Caco-2 (cell line): Measurements from ENCODE around the gene PTAFR. TPM values are rescaled to one million over a fixed set of nuclear protein-coding genes. Genes with fewer than 3 reads are reported as not detected.

Experiments used
- BruUV-seq: library from RNA; stranded (reverse); fragments of 400-500 nt; replicated peaks from 2 replicates; lab custom pipeline; 2021; lab: Mats Ljungman, UMichigan
- CTCF ChIA-PET: fragments of 300-600 bp; sonication (Branson Sonifier 250); formaldehyde crosslinking; loops from one replicate; lab custom pipeline; 2022; ENCODE audit warnings: antibody characterized with exemption; lab: Charles Lee
- POLR2A ChIA-PET: fragments of 300-600 bp; sonication (Branson Sonifier 250); formaldehyde crosslinking; loops from one replicate; lab custom pipeline; 2022; ENCODE audit warnings: antibody characterized with exemption; lab: Charles Lee
- DNase-seq, 2 experiments: peaks; one replicate each; pipeline versions ENCODE4 v3.0.0 to v3.0.0-alpha.2; 2020 to 2022
- H3K27me3 ChIP-seq: replicated peaks from 2 replicates; pipeline ENCODE4 v1.6.0; 2011; ENCODE audit warnings: low read length; ENCODE audit not compliant: control insufficient read depth, insufficient read depth
- H3K36me3 ChIP-seq: 2 replicates; pipeline ENCODE4 v1.5.1; 2011; ENCODE audit warnings: low read length; ENCODE audit not compliant: control insufficient read depth, insufficient read depth
- H3K4me1 ChIP-seq: fragments of 250-450 bp; sonication (Bioruptor Pico); 2 replicates; pipeline ENCODE4 v1.5.1; 2020; ENCODE audit warnings: mild to moderate bottlenecking
- H3K4me3 ChIP-seq: 2 replicates; pipeline ENCODE4 v1.5.1; 2011; ENCODE audit warnings: low read depth, mild to moderate bottlenecking, control low read depth, low read length
- H3K9me3 ChIP-seq: fragments of 250-450 bp; sonication (Bioruptor Pico); 2 replicates; pipeline ENCODE4 v1.5.1; 2020; ENCODE audit warnings: mild to moderate bottlenecking, moderate library complexity
- H3K27ac Mint-ChIP-seq: one replicate; pipeline ENCODE4 v1.8.0; 2022; ENCODE audit warnings: mixed read lengths; ENCODE audit not compliant: unreplicated experiment
- H3K27me3 Mint-ChIP-seq: one replicate; pipeline ENCODE4 v1.8.0; 2022; ENCODE audit warnings: mixed read lengths; ENCODE audit not compliant: insufficient read depth, unreplicated experiment
- H3K36me3 Mint-ChIP-seq: one replicate; pipeline ENCODE4 v1.8.0; 2022; ENCODE audit warnings: mild to moderate bottlenecking, mixed read lengths; ENCODE audit not compliant: insufficient read depth, unreplicated experiment
- H3K4me1 Mint-ChIP-seq: one replicate; pipeline ENCODE4 v1.8.0; 2022; ENCODE audit warnings: low read depth, mixed read lengths; ENCODE audit not compliant: unreplicated experiment
- H3K4me3 Mint-ChIP-seq: one replicate; pipeline ENCODE4 v1.8.0; 2022; ENCODE audit warnings: mild to moderate bottlenecking, moderate library complexity, mixed read lengths; ENCODE audit not compliant: unreplicated experiment
- H3K9me3 Mint-ChIP-seq: one replicate; pipeline ENCODE4 v1.8.0; 2022; ENCODE audit warnings: mixed read lengths; ENCODE audit not compliant: unreplicated experiment
- intact Hi-C: fragments of 100-400 bp; cut with micrococcal nuclease; formaldehyde crosslinking; loops from one replicate; pipeline ENCODE4 v1.10.0; 2022; ENCODE audit not compliant: unreplicated experiment
- total RNA-seq: library from RNA; stranded (reverse); gene quantifications from 2 replicates; pipeline ENCODE4 v1.2.3, GENCODE V29; 2022
- TF ChIP-seq, protein P1 (sequence below), 2 experiments: fragments of 200-600 bp in 1 of 2; IDR thresholded peaks; 1 replicate in 1 of 2; 2 replicates in 1 of 2; pipeline versions ENCODE4 v1.5.1 to v1.8.0; 2011 to 2022; ENCODE audit warnings: antibody characterized with exemption in 1 of 2, control low read depth in 1 of 2, inconsistent platforms in 1 of 2, low read depth in 1 of 2, low read length in 1 of 2, mild to moderate bottlenecking in 1 of 2, moderate library complexity in 1 of 2; ENCODE audit not compliant: insufficient read depth in 1 of 2, severe bottlenecking in 1 of 2, unreplicated experiment in 1 of 2

PTAFR gene
- total RNA-seq, 1 experiment from 2014 or later = 0.32 TPM

DNA sequence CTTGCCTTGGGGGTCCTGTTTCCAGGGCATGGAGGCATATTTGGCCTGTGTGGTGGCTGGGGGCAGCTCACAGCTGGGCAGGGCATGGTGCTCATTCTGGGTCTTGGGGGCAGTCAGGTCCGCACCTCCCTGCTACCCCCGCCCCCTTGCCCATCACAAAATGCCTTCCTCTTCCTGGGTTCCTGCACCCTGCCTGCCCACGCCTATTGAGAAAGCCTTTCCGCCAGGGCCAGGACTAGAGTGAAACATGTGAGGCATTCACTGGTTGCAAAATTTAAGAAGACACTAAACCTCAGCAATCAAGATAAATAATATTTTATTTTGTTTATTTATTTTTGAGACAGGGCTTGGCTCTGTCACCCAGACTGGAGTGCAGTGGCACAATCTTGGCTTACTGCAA, 19.7 kb downstream of the PTAFR start:
- ChIA-PET POLR2A (no interaction called here), CTCF (no interaction called here)
- Histone ChIP-seq H3K27me3 (no peaks in the 10 kb centered on the region), H3K9me3 (no peaks in the 10 kb centered on the region), H3K36me3 (no peaks in the 10 kb centered on the region), H3K4me3 (no peak overlapping the region), H3K4me1 (no peaks in the 10 kb centered on the region)
- Mint-ChIP-seq H3K27ac (no peak overlapping the region), H3K4me3 (no peak overlapping the region), H3K27me3 (no peaks in the 10 kb centered on the region), H3K4me1 (no peaks in the 10 kb centered on the region), H3K9me3 (no peaks in the 10 kb centered on the region), H3K36me3 (no peaks in the 10 kb centered on the region)
- no TSS peak for BruUV-seq
- intact Hi-C loops = no loop called here
- TF ChIP-seq, protein P1, sequence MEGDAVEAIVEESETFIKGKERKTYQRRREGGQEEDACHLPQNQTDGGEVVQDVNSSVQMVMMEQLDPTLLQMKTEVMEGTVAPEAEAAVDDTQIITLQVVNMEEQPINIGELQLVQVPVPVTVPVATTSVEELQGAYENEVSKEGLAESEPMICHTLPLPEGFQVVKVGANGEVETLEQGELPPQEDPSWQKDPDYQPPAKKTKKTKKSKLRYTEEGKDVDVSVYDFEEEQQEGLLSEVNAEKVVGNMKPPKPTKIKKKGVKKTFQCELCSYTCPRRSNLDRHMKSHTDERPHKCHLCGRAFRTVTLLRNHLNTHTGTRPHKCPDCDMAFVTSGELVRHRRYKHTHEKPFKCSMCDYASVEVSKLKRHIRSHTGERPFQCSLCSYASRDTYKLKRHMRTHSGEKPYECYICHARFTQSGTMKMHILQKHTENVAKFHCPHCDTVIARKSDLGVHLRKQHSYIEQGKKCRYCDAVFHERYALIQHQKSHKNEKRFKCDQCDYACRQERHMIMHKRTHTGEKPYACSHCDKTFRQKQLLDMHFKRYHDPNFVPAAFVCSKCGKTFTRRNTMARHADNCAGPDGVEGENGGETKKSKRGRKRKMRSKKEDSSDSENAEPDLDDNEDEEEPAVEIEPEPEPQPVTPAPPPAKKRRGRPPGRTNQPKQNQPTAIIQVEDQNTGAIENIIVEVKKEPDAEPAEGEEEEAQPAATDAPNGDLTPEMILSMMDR (IDR thresholded peaks at IDR 0.05; ENCODE audit: insufficient read depth in 1 of 2, low read depth in 1 of 2, low read length in 1 of 2, severe bottlenecking in 1 of 2, unreplicated experiment in 1 of 2) = no peak
- DNase-seq = no peak

DNA sequence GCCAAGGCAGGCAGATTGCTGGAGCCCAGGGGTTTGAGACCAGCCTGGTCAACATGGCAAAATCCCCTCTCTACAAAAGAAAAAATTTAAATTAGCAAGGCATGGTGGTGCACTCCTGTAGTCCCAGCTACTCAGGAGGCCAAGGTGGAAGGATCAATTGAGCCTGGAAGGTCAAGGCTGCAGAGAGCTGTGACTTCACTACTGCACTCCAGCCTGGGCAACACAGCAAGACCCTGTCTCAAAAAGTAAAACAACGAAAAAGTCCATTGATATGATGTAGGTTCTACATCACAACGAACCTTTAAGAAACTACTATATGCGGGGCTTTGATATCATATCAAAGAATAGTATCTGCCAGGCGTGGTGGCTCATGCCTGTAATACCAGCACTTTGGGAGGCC, 20.9 kb downstream of the PTAFR start:
- Mint-ChIP-seq H3K4me3 (no peak overlapping the region), H3K27ac (no peak overlapping the region), H3K27me3 (no peaks in the 10 kb centered on the region), H3K4me1 (no peaks in the 10 kb centered on the region), H3K9me3 (no peaks in the 10 kb centered on the region), H3K36me3 (no peaks in the 10 kb centered on the region)
- no peaks in the 10 kb centered on the region for H3K27me3 ChIP-seq
- DNase-seq = no peak
- no peaks in the 10 kb centered on the region for H3K9me3 ChIP-seq
- H3K4me3 ChIP-seq = no peak overlapping the region
- CTCF ChIA-PET = no interaction called here
- no peaks in the 10 kb centered on the region for H3K4me1 ChIP-seq
- TF ChIP-seq, protein P1 (IDR thresholded peaks at IDR 0.05; ENCODE audit: insufficient read depth in 1 of 2, low read depth in 1 of 2, low read length in 1 of 2, severe bottlenecking in 1 of 2, unreplicated experiment in 1 of 2) = no peak
- BruUV-seq = no TSS peak
- no peaks in the 10 kb centered on the region for H3K36me3 ChIP-seq
- intact Hi-C loops = no loop called here
- POLR2A ChIA-PET = no interaction called here

DNA sequence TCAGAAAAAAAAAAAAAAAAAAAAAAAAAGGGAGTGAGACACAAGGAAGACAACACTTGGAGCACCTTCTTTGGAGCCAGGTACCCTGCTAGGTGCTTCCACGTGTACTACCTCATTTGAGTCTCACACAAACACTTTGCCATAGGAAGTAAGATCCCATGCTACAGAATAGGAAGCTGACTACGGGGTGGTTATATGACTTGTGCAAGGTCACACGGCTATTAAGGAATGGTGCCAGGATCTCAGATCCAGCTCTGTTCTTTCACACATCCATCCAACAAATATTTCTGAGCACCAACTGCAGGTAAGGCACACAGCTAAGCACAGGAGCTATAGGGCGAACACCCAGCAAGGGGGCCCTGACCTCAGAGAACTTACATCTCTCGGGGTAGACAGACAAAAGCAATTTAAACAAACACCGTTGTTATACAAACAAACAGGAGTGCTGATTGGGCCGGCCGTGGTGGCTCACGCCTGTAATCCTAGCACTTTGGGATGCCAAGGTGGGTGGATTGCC, 22.4 kb downstream of the PTAFR start:
- no peaks in the 10 kb centered on the region for H3K4me1 Mint-ChIP-seq
- Histone ChIP-seq H3K9me3 (no peaks in the 10 kb centered on the region), H3K36me3 (no peaks in the 10 kb centered on the region), H3K27me3 (no peaks in the 10 kb centered on the region), H3K4me3 (no peak overlapping the region), H3K4me1 (no peaks in the 10 kb centered on the region)
- no peak for DNase-seq
- ChIA-PET POLR2A (no interaction called here), CTCF (no interaction called here)
- TF ChIP-seq, protein P1 (IDR thresholded peaks at IDR 0.05; ENCODE audit: insufficient read depth in 1 of 2, low read depth in 1 of 2, low read length in 1 of 2, severe bottlenecking in 1 of 2, unreplicated experiment in 1 of 2) = no peak
- intact Hi-C loops = no loop called here
- BruUV-seq = no TSS peak
- no peak overlapping the region for H3K4me3 Mint-ChIP-seq
- no peak overlapping the region for H3K27ac Mint-ChIP-seq
- no peaks in the 10 kb centered on the region for H3K27me3 Mint-ChIP-seq
- no peaks in the 10 kb centered on the region for H3K9me3 Mint-ChIP-seq
- H3K36me3 Mint-ChIP-seq = no peaks in the 10 kb centered on the region
